ENCODE measurements around the gene ZBTB49.

DNA sequence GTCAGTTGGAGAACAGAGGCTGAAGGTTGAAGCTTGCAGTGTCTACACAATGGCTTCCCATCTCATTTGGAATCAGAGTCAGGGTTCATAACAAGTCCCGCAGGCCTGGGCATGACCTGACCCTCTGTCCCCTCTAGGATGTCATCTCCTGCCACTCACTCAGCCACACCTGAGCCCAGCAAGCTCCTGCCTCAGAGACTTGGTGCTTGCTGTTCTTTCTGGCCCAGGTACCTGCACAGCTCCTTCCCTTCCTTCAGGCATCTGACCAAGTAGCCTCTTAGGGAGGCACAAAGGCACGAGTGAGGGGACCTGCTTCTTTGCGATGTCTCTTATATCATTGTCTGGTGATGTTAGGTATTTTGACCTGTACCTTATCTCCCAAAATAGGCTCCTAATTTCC lies 9.0 kb downstream of the ZBTB49 start:
- TF ChIP-seq EZH2 (IDR thresholded peaks at IDR 0.05; ENCODE audit: borderline replicate concordance, insufficient read depth, low read length, poor library complexity, severe bottlenecking) = no peak
- no peak for TF ChIP-seq RAD21 (conservative IDR thresholded peaks at IDR 0.05)
- TF ChIP-seq, protein P1, sequence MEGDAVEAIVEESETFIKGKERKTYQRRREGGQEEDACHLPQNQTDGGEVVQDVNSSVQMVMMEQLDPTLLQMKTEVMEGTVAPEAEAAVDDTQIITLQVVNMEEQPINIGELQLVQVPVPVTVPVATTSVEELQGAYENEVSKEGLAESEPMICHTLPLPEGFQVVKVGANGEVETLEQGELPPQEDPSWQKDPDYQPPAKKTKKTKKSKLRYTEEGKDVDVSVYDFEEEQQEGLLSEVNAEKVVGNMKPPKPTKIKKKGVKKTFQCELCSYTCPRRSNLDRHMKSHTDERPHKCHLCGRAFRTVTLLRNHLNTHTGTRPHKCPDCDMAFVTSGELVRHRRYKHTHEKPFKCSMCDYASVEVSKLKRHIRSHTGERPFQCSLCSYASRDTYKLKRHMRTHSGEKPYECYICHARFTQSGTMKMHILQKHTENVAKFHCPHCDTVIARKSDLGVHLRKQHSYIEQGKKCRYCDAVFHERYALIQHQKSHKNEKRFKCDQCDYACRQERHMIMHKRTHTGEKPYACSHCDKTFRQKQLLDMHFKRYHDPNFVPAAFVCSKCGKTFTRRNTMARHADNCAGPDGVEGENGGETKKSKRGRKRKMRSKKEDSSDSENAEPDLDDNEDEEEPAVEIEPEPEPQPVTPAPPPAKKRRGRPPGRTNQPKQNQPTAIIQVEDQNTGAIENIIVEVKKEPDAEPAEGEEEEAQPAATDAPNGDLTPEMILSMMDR (IDR thresholded peaks at IDR 0.05; ENCODE audit: poor library complexity, severe bottlenecking) = no peak
